BJ (cell line): Measurements from ENCODE around the gene GRAMD2B. TPM values are rescaled to one million over a fixed set of nuclear protein-coding genes. Genes with fewer than 3 reads are reported as not detected.
A peak's percentile ranks its signal among the peaks of the same experiment; 100 is the strongest.

ENCODE experiments used
- CTCF ChIA-PET: fragments of 350-600 bp; formaldehyde crosslinking; extraction: SDS; loops from one replicate; lab custom pipeline; 2021; ENCODE audit warnings: antibody characterized with exemption, inconsistent platforms; lab: Yijun Ruan, JAX
- POLR2A ChIA-PET: fragments of 300-600 bp; sonication (Branson Sonifier 250); formaldehyde crosslinking; extraction: SDS; loops from one replicate; lab custom pipeline; 2021; ENCODE audit warnings: antibody characterized with exemption; lab: Charles Lee
- DNase-seq: peaks from one replicate; pipeline ENCODE4 v3.0.0-alpha.2; 2011; ENCODE audit warnings: low read depth
- H3K27me3 ChIP-seq: 2 replicates; pipeline ENCODE4 v1.6.0; 2011; ENCODE audit warnings: low read length; ENCODE audit not compliant: control insufficient read depth, insufficient read depth
- H3K36me3 ChIP-seq: 2 replicates; pipeline ENCODE4 v1.5.1; 2011; ENCODE audit warnings: low read length; ENCODE audit not compliant: control insufficient read depth, insufficient read depth
- H3K4me3 ChIP-seq: 2 replicates; pipeline ENCODE4 v1.5.1; 2011; ENCODE audit warnings: low read depth, mild to moderate bottlenecking, control low read depth, low read length
- CTCF ChIP-seq: IDR thresholded peaks from 2 replicates; pipeline ENCODE4 v1.5.1; 2011; ENCODE audit warnings: low read depth, mild to moderate bottlenecking, control low read depth, inconsistent platforms, low read length, moderate library complexity; ENCODE audit not compliant: insufficient read depth
- polyA plus RNA-seq: library from polyadenylated mRNA; depleted of rRNA; stranded (reverse); fragments of >200 nt; gene quantifications from 2 replicates; pipeline ENCODE4 v1.2.3, GENCODE V29; 2011

The GRAMD2B gene
- polyA plus RNA-seq, 1 experiment, result 77.9 TPM

DNA sequence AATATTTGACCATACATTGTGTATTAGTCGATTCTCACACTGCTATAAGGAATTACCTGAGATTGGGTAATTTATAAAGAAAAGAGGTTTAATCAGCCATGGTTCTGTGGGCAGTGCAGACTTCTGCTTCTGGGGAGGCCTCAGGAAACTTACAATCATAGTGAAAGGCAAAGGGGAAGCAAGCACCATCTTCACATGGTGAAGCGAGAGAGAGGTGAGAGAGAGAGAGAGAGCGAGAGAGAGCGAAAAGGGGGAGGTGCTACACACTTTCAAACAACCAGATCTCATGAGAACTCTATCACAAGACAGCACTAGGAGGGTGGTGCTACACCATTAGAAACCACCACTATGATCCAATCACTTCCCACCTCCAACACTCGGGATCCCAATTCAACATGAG lies 4.1 kb upstream of the GRAMD2B start:
- TF ChIP-seq CTCF, result no peak
- DNase-seq, result no peak
- Histone ChIP-seq H3K36me3 (no peaks in the 10 kb centered on the region), H3K27me3 (no peaks in the 10 kb centered on the region), H3K4me3 (no peak overlapping the region)
- POLR2A ChIA-PET, result no interaction called here
- CTCF ChIA-PET, result no interaction called here

DNA sequence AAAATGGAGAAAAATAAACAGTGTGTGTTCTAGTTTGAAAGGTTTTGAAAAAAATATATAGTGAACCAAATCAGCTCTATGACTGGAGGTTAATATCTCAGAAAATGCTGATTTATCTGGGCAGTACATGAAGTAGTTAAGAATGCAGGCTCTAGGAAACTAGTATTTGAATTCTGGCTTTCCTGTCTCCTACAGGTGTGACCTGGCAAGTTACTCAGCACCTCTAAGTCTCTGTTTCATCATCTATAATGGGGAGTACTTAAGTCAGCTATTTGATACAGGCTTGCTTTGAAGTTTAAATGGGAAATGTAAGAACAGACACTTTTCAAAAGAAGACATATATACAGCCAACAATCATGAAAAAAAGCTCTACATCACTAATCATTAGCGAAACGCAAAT lies 5.2 kb downstream of the GRAMD2B start:
- CTCF ChIA-PET, result no interaction called here
- Histone ChIP-seq H3K4me3 (no peak overlapping the region), H3K27me3 (no peaks in the 10 kb centered on the region), H3K36me3 (peaks cover 4% of the 10 kb centered on the region)
- no peak for DNase-seq
- no peak for TF ChIP-seq CTCF
- POLR2A ChIA-PET, result interaction anchor here (1.1 kb wide), 1 partner anchor 18 kb away, joined by 6 read pairs; no protein-coding TSS in a partner anchor

GRCh38 chr5:126430631-126431030 lies 7.4 kb downstream of the GRAMD2B start:
- DNase-seq, result no peak
- TF ChIP-seq CTCF, result no peak
- Histone ChIP-seq H3K4me3 (no peak overlapping the region), H3K36me3 (peaks cover 5% of the 10 kb centered on the region), H3K27me3 (no peaks in the 10 kb centered on the region)
- ChIA-PET POLR2A (no interaction called here), CTCF (no interaction called here)

DNA sequence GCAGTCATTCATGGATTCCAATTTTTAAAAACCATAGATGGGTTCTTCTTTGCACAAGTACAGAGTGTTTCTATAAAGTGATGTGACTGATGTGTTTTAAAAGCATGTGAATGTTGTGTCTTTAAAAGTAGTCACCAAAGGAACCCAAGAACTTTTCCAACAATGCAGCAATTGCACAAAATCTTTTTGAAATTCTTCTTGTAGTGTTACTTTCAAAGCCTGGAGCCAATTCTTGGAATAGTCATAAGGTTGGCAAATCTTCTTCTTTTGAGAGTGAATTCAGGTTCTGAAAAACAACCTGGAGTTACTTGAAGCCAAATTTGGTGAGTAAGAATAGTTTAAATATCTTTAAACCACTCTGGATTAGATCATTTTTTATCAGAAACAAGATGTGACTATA lies 10.5 kb downstream of the GRAMD2B start:
- Histone ChIP-seq H3K4me3 (no peak overlapping the region), H3K36me3 (peaks cover 9% of the 10 kb centered on the region), H3K27me3 (no peaks in the 10 kb centered on the region)
- no peak for TF ChIP-seq CTCF
- ChIA-PET CTCF (interaction anchor here (0.7 to 1.5 kb wide), 7 partner anchors 10 to 168 kb away, joined by 3 to 7 read pairs (median 3); partner anchors contain the start of gene GRAMD2B), POLR2A (no interaction called here)
- DNase-seq, result peak; percentile 75

DNA sequence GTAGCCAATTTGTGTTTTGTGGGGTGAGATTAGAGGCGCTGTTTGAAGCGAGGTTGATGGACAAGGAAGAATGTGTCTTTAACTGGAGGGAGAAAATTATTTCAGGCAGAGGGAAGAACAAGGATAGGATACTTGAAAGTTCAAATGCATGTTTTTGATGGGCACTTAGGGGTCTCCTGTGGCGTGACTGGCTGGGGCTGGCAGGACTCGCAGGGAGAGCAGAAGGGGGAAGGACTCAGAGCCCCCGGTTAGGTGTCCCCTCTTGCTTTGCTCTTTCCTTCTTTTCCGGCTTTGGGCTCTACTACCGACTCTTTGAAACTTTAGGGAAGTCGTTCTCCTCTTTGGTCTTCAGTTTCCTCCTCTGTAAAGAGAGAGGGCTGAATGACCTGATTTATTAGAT lies 12.1 kb downstream of the GRAMD2B start:
- Histone ChIP-seq H3K4me3 (no peak overlapping the region), H3K36me3 (peaks cover 5% of the 10 kb centered on the region), H3K27me3 (no peaks in the 10 kb centered on the region)
- POLR2A ChIA-PET, result no interaction called here
- no peak for DNase-seq
- CTCF ChIA-PET, result no interaction called here
- TF ChIP-seq CTCF, result no peak
